GM12801 (cell line): ENCODE measurements around the gene PLPP4.

Experiments used
- TF ChIP-seq, protein P1 (sequence below): IDR thresholded peaks from one replicate; pipeline ENCODE4 v1.5.1; 2011; ENCODE audit warnings: control low read depth; ENCODE audit not compliant: insufficient read length; ENCODE audit errors: extremely low read depth

Gene PLPP4

DNA sequence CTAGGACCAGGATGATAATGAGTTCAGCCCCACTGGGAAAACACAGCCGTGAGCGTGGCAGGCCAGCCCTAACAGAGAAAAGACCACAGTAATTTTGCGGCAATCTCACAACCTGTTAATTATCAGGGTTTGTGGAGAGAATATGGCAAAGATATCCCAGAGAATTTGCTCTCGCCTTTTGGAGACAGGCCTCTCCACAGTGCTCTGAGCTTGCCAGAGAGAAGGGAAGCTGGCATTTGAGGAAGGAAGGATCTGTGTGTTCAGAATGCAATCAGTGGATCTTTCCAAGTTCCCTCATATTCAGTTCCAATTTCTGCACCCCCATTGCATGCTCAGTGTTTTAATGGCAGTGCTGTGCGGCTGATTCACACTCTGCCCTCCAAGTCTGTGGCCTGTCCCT, 60.2 kb downstream of the PLPP4 start:
- TF ChIP-seq, protein P1, sequence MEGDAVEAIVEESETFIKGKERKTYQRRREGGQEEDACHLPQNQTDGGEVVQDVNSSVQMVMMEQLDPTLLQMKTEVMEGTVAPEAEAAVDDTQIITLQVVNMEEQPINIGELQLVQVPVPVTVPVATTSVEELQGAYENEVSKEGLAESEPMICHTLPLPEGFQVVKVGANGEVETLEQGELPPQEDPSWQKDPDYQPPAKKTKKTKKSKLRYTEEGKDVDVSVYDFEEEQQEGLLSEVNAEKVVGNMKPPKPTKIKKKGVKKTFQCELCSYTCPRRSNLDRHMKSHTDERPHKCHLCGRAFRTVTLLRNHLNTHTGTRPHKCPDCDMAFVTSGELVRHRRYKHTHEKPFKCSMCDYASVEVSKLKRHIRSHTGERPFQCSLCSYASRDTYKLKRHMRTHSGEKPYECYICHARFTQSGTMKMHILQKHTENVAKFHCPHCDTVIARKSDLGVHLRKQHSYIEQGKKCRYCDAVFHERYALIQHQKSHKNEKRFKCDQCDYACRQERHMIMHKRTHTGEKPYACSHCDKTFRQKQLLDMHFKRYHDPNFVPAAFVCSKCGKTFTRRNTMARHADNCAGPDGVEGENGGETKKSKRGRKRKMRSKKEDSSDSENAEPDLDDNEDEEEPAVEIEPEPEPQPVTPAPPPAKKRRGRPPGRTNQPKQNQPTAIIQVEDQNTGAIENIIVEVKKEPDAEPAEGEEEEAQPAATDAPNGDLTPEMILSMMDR = no peak

GRCh38 chr10:120517881-120518484, 61.0 kb downstream of the PLPP4 start:
- TF ChIP-seq, protein P1 = no peak

DNA sequence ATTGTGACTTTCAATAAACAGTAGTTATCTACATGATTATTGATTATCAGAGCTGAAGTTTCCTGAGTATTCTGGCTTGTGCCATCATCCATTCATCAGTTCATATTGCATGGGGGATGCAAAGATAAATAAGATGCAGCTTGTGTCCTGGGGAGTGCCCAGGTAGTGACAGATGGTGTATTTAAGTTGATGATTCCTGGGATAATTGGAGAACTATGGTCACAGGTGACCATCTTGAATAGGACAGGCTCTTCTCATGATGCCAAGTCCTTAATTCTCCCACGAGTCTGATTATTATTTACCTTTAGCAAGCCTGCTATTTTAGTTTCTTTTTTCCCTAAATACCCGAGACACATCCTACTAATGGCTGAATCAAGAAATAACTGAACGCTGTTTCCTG, 64.9 kb downstream of the PLPP4 start:
- TF ChIP-seq, protein P1 = no peak

- TF ChIP-seq, protein P1 = no peak
Observed at GRCh38 chr10:120527691-120528090, 70.7 kb downstream of the PLPP4 start.

- TF ChIP-seq, protein P1 = no peak
Observed at GRCh38 chr10:120530699-120531098, 73.7 kb downstream of the PLPP4 start.

GRCh38 chr10:120538091-120538490, 81.1 kb downstream of the PLPP4 start:
- TF ChIP-seq, protein P1 = no peak

GRCh38 chr10:120539076-120539475, 82.0 kb downstream of the PLPP4 start:
- TF ChIP-seq, protein P1 = no peak
